Activated CD4-positive, alpha-beta T cell treated with anti-CD3 and anti-CD28 coated beads, Interleukin-2, amount 50 U/mL, for 16 hours (primary cell): ENCODE measurements around the gene GABRG3.

Source experiments
- DNase-seq: peaks from one replicate; pipeline ENCODE4 v3.0.0-alpha.2; 2020

GABRG3 gene

DNA sequence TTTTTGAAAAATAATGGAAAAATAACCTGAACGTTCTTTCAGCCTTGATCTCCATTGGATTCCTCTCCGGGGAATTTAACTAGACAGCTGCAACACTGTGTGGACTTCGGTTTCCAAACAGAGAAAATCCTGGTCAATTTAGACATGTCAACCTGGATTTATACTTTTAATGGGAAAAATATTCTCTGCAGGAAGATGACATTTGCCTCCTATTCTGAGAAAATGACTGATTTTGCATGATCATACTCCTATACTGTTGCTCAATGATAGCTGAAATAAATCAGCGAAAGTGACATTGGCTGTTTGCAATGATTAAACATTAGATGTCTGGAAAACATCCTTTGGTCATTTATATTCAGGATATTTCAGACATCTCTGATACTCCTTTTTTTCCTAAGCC is 94.8 kb downstream of the GABRG3 start:
- DNase-seq: no peak

DNA sequence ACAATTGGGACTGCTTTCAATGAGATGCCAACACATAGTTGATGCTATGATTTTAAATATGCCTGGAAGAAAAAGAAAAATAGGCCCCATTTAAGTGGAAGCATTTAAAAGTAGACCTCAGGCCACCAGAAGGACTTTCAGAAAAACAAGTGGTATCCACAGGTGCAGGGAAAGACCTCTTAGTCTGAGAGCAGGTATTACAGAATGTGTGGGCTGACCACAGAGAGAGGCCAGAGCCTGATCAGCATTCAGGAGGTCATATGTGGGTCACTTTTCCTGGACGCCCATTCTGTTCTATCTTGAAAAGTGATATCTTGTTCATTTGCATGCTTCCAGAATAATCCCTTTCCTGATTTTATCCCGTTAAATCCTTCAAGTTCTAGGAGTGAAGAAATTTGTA is 95.5 kb downstream of the GABRG3 start:
- no peak for DNase-seq

DNA sequence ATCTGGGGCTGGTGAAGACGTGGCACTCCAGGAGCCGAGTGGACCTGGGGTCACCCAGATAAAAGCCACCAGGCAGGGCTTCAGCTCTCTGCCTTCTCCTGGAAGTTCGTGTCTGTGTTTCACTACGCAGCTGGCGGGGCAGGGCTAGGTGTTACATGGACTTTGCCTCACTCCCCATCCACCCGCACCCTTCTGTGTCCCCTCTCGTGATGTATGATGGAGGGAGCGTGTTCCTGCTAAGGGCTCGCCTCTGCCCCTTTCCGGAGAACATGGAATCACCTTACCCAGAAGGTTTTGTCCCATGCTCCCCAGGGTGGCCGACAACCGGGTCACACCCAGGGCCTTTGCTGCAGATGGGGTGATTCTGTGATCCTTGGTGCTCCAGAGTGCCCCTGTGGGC is 96.2 kb downstream of the GABRG3 start:
- DNase-seq: no peak

DNA sequence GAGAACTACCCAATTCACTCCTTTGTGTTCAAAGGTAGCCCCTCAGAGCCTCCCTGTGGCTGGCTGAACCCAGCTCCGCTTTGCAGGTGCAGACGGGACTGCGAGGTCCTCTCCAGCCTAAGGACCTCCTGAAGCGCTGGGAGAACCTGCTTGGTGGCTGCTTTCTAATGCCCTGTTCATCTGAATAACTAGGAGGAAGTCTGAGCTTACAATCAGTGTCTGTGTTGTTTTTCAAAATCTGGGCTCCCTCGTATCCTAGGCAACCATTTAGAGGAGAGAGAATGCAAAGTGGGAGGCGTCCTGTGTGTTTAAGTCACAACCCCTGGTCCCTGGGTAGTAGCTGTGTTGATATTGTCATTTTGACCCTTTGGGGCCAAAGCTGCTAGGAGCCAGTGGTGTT is 99.9 kb downstream of the GABRG3 start:
- DNase-seq: no peak

DNA sequence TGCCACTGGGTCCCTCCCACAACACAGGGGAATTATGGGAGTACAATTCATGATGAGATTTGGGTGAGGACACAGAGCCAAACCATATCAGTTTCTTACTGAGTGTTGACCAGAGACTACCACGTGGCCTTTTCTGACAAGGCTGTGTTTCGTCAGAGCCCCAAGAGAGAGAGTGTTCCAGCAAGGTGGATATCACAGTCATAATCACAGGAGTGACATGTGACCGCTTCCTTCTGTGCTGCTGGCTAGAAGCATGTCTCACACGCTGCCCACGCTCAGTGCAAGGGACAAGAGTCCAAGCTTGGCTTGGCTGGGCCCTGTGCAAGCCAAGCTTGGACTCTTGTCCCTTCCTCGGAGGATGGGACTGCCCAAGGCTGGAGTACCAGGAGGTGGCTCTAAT is 103.2 kb downstream of the GABRG3 start:
- no peak for DNase-seq

DNA sequence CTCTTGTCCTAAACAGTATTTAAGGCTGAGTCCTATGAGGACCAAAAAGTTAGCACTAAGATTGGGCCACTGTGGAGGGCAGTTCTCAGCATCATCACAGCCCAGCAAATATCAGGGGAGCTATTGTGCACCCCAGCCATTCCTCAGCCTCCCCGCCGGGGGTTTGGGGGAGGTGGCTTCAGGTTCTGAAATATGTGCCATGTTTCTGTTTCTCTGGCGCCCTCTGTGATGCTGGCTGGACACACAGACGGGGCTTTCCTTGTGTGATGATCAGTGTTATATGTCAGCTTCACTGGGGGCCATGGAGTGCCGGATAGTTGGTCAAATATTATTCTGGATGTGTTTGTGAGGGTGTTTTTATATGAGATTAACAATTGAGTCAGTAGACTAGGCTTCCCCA is 106.8 kb downstream of the GABRG3 start:
- DNase-seq: no peak

DNA sequence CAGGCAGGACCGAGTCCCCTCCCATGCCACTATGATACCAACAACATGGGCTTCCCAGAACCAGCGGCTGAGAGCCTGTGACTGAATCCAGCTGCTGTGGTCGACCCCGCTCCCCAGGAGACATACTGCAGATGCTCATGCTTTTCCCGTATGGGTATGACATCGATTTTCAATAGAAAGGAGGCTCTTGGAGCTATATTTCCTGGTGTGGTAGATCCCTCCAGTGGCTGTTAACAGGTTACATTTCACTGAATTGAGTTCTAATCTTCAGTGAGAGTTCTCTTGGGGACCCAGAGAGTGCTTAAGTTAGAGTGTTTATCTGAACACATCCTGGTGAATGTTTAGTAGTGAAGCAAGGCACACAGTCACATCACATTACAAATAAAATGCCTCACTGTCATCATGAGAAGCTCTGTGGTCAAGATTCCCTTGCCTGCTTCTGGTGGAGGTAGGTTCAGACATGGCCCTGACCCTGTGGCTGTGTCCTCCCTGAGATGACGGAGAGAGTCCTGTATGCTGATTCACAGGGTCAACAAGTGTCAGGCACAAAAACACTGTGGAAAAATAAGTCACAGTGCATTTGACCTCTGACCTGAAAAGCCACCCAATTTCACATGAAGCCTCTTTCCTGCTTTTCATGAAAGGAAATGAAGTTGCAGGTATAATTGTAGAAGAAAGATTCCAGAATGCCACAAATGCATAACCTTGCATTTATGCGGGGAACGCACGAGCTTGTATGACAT is 110.9 kb downstream of the GABRG3 start:
- no peak for DNase-seq

DNA sequence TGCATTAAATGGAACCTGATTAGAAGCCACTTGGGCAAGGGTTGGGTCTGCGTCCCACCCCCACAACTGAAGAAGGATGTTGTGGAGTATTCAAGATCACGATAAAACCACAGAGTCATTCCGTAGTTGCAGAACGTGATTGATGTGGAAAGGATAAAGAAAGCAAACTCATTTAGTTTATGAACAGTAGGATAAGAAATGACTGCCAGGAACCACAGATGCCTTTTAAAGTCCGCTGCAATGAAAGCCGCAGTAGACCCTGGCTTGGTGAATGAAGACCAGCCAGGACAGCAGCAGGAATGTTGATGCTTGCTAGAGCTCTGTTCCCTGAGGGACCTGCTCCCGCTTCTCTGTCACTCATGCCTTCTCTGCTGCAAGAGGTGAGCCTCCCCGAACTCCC is 111.5 kb downstream of the GABRG3 start:
- no peak for DNase-seq

DNA sequence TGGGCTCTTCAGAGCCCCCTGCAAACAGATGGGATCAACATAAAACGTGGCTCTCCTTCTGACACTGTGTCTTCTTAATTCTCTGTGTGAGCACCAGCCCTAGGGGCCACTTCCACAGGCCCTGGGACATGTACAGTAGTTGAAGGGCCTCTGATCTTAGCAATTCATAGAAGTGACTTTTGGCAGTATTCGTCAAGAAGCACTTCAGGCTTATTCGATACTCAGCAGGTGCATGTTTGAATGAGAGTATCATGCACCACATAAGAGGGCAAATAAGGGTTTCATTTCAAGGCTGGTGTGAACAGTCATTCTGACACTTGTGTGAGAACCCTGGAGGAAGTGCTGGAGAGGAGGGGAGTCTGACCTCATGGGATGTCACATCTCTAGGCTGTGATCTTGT is 113.9 kb downstream of the GABRG3 start:
- DNase-seq: no peak

DNA sequence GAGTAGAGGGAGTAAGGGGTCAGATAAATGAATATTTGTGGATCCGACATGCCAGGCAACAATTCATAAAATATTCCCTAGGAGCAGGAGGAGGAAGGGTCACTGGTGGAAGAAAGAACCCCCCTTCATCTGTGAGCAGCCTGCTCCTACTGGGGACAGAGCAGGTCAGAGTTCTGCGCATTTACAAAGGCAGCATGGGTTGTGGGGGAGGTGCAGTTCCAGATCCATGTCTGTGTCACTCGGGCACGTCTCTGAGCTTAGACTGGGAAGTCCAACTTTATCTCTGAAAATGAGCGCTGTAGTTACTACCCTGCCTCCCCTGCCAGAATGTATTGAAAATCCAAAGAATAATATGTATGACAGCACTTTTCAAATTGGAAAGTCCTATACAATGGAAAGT is 115.2 kb downstream of the GABRG3 start:
- DNase-seq: no peak

DNA sequence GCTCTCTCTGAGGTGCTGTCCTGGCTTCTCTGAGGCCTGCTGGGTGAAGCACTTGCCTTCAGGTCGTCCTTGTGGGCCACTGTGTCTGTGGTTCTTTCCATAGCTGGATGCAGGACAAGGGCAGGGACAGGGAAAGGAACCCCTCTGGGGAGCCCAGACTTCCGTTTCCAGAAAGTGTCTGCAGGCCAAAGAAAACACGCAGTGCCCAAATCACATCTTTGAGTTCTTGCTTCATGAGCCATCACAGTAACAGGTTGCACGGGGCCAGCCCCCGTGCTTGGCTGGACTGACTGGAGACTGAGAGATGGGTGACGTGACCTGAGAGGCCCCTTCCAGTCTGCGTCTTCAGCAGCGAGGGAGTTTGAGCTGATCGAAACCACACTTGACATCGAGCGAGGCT is 115.8 kb downstream of the GABRG3 start:
- no peak for DNase-seq

DNA sequence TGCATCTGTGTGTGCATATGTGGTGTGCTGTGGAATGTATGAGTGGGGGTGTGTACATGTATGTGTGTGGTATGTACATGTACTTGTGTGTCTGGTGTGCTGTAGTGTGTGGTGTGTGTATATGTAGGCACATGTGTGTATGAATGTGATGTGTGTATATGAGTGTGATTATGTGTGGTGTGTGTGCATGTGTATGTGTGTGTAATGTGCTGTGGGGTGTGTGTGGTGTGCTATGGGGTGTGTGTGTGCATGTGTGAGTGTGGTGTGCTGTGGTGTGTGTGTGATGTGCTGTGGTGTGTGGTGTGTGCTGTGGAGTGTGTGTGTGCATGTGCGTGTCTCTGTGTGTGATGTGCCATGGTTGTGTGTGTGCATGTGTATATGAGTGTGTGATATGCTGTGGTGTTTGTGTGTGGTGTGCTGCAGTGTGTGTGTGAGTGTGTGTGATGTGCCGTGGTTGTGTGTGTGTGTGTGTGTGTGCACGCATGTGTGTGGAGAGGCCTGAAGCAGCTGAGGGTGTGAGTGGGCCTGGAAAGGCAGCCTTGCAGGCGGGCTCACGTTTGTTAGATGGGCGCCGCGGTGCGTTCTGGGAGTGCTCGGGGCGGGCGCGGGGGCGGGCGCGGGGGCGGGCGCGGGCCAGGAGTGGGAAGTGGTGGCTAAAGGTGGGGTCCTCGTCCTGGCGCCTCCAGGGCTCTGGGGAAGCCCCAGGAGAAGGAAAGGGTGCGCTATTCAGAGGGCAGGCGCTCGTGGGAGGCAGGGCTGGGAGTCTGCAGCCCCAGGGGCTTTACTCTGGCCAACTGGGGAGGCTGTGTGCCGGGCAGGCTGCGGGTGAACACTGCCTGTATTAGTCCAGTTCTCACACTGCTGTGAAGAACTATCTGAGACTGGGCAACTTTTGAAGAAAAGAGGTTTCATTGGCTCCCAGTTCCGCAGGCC is 116.9 kb downstream of the GABRG3 start:
- no peak for DNase-seq

DNA sequence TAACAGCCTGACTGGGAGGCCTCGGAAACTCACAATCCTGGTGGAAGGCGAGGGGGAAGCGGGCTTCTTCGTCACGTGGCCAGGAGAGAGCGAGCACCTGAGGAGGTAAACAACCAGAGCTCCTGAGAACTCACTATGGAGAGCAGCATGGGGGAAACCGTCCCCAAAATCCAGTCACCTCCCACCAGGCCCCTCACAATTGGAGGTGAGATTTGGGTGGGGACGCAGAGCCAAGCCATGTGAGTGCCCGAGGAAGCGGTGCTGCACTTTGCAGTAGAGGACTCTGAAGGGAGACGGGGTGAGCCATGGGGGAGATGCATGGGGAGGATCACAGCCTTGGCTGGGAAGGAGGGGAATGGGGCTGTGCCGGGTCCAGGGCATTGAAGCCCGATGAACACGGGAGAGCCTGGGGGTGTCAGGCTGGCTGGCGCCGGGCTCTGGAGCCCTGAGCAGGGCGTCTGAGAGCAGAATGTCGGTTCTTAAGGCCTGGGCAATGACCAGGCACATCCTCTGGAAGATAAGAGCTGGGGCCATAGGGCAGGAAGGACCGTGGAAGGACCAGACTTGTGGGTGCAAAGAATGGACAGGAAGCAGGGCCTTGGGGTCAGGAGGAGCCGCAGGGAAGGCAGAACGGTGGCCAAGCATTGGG is 117.7 kb downstream of the GABRG3 start:
- no peak for DNase-seq

DNA sequence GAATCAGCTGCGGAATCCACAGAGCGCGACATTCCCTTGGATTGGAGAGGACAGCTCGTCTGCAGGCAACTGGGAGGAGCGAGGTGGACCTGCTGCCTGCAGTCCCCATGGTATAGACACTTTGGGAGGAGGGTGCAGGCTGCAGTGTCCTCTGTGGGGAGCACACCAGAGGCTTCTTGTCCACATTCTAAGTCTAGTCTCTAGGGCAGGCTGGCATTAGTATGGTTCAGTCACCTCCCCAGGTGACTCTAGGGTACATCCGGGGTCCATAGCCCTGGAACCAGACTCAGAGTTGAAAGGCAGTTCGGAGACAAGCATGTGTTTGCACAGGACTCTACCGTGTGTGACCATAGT is 118.2 kb downstream of the GABRG3 start:
- no peak for DNase-seq

DNA sequence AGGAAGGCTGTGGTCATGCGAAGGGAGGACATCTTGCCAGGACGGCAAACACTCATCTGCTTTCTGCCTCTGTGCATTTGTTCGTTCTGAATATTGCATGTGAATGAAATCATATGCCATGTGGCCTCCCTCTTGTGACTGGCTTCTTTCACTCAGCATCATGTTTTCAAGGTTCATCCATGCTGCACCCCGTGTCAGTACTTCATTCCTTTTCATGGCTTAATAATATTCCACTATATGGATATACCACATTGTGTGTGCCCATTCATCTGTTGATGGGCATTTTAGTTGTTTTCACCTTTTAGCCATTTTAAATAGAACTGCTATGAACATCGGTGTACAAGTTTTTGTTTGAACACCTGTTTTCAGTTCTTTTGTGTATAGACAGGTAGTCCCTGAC is 118.7 kb downstream of the GABRG3 start:
- no peak for DNase-seq

DNA sequence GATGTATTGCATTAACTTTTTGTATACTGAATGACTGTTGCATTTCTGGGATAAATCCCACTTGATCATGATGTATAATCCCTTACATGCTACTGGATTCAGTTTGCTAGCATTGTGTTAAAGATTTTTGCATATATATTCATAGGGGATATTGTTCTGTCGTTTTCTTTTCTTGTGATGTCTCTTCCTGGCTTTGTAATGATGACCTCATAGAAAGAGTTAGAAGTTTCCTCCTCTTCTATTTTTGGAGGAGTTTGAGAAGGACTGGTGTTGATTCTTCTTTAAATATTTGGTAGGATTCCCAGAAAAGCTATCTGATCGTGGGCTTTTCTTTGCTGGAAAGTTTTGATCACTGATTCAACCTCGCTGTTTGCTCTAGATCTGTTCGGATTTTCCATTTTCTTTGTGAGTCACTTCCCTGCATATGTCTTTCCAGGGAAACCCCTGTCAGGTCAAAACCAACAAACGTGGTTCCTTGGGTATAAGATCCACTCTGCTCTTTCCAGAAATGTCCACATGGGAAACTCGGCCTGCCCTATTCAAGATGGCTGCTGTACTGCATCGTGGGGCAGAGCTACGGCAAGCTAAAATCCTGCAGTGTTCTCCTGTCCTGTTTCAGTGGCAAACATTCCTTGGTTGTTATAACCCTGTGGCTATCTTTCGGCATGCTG is 120.4 kb downstream of the GABRG3 start:
- DNase-seq: no peak

DNA sequence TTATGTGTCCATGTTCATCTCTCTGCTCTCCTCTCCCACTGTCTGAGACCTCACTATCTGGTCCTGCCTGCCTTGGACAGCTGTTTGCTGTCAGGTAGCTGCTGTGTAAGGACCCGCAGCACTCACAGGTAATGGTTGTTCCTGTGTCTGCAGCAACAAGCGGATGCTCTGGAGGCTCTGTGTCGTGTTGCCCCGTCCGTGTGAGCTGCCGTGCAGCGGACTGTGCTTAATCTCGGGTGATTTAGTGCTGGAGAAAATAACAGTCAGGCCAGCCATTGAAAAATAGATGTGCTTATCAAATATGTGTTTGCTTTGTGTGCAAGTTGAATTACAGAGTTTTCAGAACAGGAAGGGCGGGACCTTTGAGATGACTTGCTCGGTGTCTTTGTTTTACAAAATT is 121.4 kb downstream of the GABRG3 start:
- DNase-seq: no peak

DNA sequence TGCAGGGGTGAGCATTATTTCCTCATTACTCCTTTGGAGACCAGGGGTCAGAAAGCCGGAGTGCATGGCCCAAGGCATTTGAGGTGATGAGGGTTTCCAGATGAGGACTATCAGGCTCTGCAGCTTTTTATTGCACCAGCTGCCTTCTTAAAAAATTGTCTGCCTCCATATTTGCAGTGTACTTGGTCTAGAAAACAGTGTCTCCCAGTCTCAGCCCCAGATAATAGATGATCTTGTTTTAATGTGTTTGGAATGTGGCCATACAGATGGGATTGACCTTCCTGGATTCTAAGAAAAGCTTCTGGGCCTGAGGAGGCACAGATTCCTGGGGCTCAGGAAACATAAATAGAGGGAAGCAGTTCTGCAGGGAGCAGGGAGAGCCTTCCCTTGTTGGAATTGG is 123.3 kb downstream of the GABRG3 start:
- no peak for DNase-seq

DNA sequence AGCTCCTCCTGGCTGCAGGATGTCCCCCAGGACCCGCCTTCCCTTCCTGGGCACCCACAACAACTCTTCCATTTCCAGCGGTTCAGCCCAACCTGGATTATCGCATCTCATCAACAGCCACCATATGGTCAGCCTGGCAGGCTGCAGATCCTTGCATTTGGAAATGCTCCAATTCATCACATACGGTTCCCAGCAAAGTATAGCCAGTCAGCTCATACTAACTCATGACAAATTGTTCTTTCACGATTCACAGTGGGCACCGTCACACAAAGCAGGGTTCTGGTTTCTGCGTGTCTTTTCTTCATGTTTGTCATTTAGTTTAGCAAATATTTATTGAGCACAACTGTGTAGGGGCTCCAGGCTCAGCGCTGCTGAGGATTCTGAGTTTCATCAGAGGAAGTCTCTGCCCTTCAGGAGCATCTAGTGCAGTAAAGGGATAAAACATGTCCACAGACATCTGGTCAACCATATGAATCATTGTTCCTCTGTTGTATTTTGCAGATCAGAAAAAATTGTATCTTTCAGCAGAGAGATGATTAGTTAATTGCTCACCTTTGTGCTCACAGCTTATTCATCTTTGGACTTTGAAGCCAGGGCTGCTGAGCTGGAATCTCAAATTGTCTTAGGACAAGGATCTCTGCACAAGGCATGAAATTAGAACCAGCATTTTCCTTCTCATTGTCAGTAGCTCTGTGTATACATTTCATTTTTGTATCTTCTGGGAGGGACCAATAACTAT is 125.1 kb downstream of the GABRG3 start:
- DNase-seq: no peak

DNA sequence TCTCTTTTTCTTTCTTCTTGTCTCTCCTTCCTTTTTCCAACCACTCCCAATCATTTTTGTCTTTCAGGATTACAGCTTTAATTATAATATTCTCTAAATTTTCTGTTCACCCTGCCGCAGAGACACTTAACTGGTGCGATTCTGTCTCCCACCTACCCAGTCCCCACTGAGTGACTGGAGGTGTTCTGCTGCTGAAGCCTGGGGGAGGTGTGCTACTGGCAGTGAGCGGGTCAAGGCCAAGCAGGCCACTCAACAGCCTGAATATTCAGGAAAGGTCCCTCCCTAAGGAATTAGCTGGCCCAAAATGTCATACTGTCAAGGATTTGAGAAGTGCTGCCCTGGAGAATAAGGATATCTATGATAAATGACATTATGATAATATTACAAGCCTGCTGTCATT is 126.5 kb downstream of the GABRG3 start:
- no peak for DNase-seq

DNA sequence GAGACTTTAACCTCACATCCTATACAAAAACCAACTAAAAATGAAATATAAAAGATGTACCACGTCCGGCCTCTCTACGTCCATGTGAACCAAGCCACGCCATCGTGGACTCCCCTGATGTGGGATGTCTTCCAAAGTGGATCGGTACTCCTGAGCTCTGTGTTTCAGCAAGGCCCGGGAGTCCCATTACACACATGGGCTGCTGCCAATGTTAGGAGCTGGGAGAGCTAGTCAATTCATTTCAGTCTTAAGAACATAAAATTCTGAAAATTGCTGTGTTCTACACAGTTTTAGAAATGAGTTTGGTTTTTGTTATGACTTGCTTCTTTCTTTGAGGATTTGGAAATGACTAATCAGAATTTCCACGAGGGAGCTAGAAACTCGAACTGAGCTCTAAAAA is 131.0 kb downstream of the GABRG3 start:
- DNase-seq: peak; percentile 19

DNA sequence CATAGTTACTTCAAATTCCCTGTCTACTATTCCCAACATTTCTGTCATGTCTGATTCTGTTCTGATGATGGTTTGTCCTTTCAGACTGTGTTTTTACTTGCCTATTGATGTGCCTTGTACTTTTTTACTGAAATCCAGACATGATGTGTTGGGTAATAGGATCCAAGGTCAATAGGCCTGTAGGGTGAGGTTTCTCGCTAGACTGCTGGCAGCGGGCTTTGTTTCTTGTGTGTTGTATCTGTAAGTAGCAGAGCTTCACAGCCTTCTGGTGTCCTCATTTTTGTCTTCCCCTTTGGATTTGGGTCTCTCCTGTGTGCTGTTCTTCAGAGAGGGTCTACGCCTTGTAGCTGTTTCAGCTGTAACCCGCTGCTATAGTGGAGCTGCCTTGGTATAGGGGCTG is 140.3 kb downstream of the GABRG3 start:
- DNase-seq: no peak

DNA sequence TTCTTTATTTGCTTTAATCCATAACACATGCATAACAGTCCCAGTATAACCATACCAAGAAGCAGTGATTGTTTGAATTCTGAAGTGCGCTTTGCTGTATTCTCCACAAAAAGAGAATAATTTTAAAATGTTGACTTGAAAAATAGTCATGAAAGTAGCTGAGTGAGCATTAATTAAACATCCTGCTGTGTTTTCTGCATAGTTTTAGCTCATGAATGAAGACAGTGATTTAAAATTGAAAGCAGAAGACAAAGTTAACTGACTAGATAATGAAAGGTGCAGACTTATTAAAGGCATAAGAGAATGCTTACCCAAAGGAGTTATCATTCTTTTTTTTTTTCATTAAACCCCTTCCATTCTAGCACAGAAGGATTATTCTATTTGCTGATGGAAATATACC is 143.5 kb downstream of the GABRG3 start:
- DNase-seq: no peak
